ENCODE results near the gene NXPH3. TPM values are rescaled to one million over a fixed set of nuclear protein-coding genes. Genes with fewer than 3 reads are reported as not detected.

Gene NXPH3
- total RNA-seq, 1 donor = 0.43 TPM

DNA sequence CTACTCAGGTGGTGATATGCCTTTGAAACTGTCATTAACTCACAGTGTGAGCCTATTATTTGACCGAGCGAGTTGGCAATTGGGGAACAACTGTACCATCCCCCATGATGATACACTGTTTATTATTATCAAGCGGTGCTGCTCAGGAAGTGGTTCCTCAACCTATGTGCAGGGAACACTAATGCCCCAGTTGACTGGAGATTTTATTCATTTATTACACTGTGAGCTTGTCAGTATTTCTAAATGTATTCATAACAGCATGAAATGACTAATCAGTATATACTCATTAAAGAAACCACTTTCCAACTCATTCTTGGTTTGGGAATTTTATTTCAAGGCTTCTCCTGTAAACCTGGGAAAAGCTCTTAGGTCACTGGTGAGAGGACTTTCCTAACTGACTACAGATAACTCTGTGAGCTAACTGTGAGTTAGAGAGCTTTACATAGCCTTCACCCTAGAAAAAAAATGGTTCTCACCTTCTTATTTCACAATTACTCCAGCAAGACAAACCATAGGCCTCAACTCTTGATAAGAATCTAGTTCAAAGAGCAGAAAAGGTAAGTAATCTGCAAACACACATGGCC lies 42.4 kb downstream of the NXPH3 start:
- DNase-seq (ENCODE audit: low read depth) = peak; percentile 16
- no peak overlapping the region for H3K4me3 ChIP-seq (ENCODE audit: low read depth, low read length)
- TF ChIP-seq CTCF (IDR thresholded peaks at IDR 0.05; ENCODE audit: insufficient read depth, low read depth, low read length) = no peak

DNA sequence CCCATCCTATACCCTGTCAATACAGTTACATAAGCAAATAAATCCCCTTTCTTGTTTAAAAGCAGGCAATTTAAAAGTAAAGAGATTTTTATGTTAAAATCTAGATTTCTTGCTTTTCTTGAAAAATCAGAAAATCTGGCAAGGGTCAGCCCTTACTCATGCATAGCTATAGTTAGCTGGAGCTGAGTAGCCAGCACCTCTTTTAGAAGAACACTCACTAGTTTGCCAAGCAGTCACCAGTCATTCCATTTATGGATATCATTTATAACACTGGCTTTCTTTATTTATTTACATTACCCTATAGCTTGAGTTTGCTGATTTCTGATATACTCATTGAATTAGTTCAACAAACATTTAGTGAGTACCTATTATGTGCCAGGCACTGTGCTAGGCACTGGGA lies 45.7 kb downstream of the NXPH3 start:
- no peak overlapping the region for H3K4me3 ChIP-seq (ENCODE audit: low read depth, low read length)
- TF ChIP-seq CTCF (IDR thresholded peaks at IDR 0.05; ENCODE audit: insufficient read depth, low read depth, low read length) = no peak
- DNase-seq (ENCODE audit: low read depth) = no peak

DNA sequence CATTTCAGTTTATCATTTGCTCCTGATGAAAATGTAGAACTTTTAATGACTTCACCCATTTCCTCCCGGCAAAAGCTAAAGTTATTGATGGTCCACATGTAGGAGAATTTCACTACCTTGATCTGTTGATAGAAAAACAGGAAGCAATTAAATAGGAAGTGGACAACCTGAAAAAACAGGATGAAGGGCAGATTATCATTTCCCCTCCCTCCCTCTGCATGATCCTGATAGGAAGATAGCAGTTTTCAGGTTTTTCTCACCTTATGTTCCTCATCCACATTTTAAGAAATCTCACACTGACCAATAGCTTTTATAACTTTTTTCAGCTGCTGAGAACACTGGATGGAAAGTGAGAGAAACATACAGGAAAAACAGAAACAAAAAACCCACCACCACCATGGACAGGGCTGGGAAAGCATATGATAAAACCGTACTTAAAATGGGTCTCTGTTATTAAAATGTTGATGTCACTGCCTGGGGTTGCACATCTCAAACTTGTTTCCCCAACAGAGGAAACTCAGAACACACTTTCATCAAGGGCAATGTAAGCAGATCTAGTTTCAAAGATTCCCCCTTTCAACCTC lies 46.4 kb downstream of the NXPH3 start:
- no peak for TF ChIP-seq CTCF (IDR thresholded peaks at IDR 0.05; ENCODE audit: insufficient read depth, low read depth, low read length)
- DNase-seq (ENCODE audit: low read depth) = no peak
- H3K4me3 ChIP-seq (ENCODE audit: low read depth, low read length) = no peak overlapping the region

DNA sequence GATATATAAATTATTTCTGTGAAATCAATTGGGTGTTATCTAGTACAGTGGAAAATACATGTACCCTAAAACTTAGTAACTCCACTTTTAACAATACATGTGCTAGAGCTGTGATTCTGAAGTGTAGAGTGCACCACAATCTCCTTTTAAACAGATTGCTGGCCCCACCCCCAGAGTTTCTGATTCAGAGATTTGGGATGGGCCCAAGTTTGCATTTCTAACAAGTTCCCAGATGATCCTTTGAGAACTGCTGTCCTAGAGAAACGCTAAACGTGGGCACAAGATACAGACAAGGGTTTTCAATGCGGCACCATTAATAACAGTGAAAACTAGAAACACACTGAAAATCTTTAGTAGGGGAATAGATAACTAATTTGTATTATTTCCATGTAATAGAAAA lies 49.2 kb downstream of the NXPH3 start:
- DNase-seq (ENCODE audit: low read depth) = peak; percentile 40
- TF ChIP-seq CTCF (IDR thresholded peaks at IDR 0.05; ENCODE audit: insufficient read depth, low read depth, low read length) = no peak
- H3K4me3 ChIP-seq (ENCODE audit: low read depth, low read length) = no peak overlapping the region

DNA sequence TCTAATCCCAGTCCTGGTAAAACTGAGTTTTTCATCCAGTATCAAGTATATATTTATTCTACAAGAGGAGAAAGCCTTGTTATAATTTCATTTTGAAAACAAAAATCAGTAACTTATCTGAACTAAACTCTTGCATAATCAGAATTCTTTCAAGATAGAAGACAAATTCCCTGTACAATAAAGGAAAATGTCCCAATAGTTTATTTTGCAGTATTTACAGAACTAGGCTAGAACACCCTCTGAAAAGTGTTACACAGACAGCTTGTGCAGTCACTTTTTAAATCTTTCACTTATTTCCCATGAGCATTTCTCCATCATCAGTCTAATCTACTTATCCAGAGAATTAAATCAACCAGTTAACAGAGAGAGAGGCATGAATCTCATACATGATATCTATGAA lies 53.8 kb downstream of the NXPH3 start:
- no peak overlapping the region for H3K4me3 ChIP-seq (ENCODE audit: low read depth, low read length)
- no peak for TF ChIP-seq CTCF (IDR thresholded peaks at IDR 0.05; ENCODE audit: insufficient read depth, low read depth, low read length)
- DNase-seq (ENCODE audit: low read depth) = peak; percentile 22

GRCh38 chr17:49630113-49630900 lies 54.6 kb downstream of the NXPH3 start:
- no peak for TF ChIP-seq CTCF (IDR thresholded peaks at IDR 0.05; ENCODE audit: insufficient read depth, low read depth, low read length)

More at GRCh38 chr17:49630113-49630900, 54.6 kb downstream of the NXPH3 start:
- no peak overlapping the region for H3K4me3 ChIP-seq (ENCODE audit: low read depth, low read length)
- DNase-seq (ENCODE audit: low read depth) = no peak
